ENCODE results near the gene ZBTB7C.

- TF ChIP-seq POLR2A (IDR thresholded peaks at IDR 0.05) (no peak), POLR2AphosphoS5 (IDR thresholded peaks at IDR 0.05) (no peak), CTCF (IDR thresholded peaks at IDR 0.05) (no peak), EP300 (IDR thresholded peaks at IDR 0.05) (no peak)
Measured at GRCh38 chr18:48419277-48420022, 10.3 kb upstream of the ZBTB7C start.
